ENCODE data around the gene SETX. TPM values are rescaled to one million over a fixed set of nuclear protein-coding genes. Genes with fewer than 3 reads are reported as not detected.
A peak's percentile ranks its signal among the peaks of the same experiment; 100 is the strongest.

The SETX gene
- total RNA-seq, 2 donors from 2014 or later = 57.9 to 78.5 TPM

DNA sequence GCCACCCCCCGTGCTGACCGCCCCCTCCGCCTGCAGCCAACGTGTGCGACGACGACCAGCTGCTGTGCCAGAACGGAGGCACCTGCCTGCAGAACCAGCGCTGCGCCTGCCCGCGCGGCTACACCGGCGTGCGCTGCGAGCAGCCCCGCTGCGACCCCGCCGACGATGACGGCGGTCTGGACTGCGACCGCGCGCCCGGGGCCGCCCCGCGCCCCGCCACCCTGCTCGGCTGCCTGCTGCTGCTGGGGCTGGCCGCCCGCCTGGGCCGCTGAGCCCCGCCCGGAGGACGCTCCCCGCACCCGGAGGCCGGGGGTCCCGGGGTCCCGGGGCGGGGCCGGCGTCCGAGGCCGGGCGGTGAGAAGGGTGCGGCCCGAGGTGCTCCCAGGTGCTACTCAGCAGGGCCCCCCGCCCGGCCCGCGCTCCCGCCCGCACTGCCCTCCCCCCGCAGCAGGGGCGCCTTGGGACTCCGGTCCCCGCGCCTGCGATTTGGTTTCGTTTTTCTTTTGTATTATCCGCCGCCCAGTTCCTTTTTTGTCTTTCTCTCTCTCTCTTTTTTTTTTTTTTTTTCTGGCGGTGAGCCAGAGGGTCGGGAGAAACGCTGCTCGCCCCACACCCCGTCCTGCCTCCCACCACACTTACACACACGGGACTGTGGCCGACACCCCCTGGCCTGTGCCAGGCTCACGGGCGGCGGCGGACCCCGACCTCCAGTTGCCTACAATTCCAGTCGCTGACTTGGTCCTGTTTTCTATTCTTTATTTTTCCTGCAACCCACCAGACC, 112.8 kb downstream of the SETX start:
- Histone ChIP-seq H3K36me3 (no peaks in the 10 kb centered on the region), H3K4me3 (peak overlapping the region; percentile 84), H3K9me3 (no peaks in the 10 kb centered on the region), H3K27ac (no peak overlapping the region), H3K27me3 (replicated peaks; ENCODE audit: insufficient read depth) (no peaks in the 10 kb centered on the region), H3K4me1 (ENCODE audit: control insufficient read depth in 1 of 2, low read depth in 2 of 2) (peaks cover 0 to 29% of the 10 kb centered on the region in 2 donors)
- no peak for ATAC-seq (ENCODE audit: insufficient number of reproducible peaks, low FRiP score, low read depth)
- TF ChIP-seq, protein P1, sequence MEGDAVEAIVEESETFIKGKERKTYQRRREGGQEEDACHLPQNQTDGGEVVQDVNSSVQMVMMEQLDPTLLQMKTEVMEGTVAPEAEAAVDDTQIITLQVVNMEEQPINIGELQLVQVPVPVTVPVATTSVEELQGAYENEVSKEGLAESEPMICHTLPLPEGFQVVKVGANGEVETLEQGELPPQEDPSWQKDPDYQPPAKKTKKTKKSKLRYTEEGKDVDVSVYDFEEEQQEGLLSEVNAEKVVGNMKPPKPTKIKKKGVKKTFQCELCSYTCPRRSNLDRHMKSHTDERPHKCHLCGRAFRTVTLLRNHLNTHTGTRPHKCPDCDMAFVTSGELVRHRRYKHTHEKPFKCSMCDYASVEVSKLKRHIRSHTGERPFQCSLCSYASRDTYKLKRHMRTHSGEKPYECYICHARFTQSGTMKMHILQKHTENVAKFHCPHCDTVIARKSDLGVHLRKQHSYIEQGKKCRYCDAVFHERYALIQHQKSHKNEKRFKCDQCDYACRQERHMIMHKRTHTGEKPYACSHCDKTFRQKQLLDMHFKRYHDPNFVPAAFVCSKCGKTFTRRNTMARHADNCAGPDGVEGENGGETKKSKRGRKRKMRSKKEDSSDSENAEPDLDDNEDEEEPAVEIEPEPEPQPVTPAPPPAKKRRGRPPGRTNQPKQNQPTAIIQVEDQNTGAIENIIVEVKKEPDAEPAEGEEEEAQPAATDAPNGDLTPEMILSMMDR (IDR thresholded peaks at IDR 0.05) = no peak
- DNase-seq (ENCODE audit: low spot score) = no peak

DNA sequence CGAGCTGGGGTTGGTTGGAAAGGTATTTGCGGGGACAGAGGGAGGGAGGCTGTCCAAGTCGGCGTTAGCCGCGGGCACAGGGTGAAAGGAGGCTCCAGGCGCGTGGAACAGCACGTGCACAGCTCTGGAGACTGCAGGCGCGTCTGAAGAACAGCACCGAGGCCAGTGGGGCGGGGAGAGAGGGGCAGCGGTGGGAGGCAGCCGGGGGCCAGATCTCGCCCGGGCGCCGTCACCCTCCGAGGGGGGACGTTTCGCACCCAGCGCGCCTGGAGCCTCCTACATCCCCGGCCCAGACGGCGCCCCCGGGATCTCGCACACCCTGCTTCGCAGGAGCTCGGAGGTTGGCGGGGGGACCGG, 113.3 kb downstream of the SETX start:
- Histone ChIP-seq H3K4me3 (peak overlapping the region; percentile 84), H3K27ac (no peak overlapping the region), H3K9me3 (no peaks in the 10 kb centered on the region), H3K4me1 (ENCODE audit: control insufficient read depth in 1 of 2, low read depth in 2 of 2) (peaks cover 0 to 29% of the 10 kb centered on the region in 2 donors), H3K27me3 (replicated peaks; ENCODE audit: insufficient read depth) (no peaks in the 10 kb centered on the region), H3K36me3 (no peaks in the 10 kb centered on the region)
- DNase-seq (ENCODE audit: low spot score) = no peak
- TF ChIP-seq, protein P1 (IDR thresholded peaks at IDR 0.05) = no peak
- no peak for ATAC-seq (ENCODE audit: insufficient number of reproducible peaks, low FRiP score, low read depth)

DNA sequence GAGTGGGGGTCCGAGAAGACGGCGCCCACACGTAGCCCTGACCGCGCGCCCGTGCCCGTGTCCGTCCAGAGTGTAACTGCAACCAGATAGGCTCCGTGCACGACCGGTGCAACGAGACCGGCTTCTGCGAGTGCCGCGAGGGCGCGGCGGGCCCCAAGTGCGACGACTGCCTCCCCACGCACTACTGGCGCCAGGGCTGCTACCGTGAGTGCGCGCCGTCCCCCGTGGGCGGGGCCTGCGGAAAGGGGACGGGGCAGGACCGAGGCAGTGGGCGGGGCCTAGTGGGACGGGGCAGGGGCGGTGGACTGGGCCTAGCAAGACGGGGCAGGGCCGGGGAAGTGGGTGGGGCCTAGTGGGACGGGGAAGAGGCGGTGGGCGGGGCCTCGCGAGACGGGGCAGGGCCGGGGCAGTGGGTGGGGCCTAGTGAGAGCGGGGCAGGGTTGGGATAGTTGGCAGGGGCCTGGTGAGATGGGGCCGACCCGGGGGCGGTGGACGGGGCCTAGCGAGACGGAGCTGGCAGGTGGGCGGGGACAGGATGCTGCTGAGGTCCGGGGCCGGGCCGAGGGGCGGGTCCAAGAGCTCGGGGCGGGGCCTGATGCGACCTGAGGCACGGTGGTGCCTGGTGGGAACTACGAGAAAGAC, 113.8 kb downstream of the SETX start:
- ATAC-seq (ENCODE audit: insufficient number of reproducible peaks, low FRiP score, low read depth) = peak; percentile 71
- no peak overlapping the region for H3K27ac ChIP-seq

DNA sequence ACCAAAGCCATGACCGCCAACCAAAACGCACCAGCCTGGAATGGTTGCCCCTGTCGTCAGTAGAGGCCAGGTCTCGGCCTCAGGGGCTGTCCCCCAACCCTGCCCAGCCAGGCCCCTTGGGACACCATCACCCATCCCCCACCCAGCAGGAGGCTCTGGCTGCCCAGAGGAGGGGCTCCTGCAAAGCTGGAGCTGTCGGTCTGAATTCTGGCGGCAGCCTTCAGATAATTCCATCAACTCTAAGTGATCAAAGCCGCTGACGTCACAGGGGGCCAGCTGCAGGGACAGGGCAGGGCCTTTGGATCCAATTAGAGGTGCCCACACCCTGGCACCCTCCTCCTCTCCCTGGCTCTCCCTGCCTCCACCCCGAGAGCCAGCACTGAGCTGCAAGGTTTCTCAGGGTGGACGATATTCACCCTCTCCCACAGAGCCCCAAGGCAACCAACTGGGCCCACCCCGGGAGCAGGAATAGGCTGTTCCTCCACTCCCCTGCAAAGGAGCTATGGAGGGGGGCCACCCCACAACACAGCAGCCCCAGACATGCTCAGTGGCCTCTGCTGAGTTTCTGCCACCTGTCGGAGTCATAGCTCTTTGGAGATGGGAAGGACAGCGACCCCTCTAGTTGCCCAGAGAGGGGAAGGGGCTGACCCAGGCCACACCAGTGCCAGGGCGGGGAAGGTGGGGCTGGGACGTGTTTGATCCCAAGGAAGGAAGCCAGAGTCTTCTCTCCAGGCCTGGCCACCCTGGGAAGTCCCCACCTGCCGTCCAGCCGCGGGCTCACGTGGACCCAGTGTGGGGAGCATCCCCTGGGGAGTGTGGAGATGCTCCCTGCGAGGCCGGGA, 114.6 kb downstream of the SETX start:
- TF ChIP-seq, protein P1 (IDR thresholded peaks at IDR 0.05) = no peak
- Histone ChIP-seq H3K4me1 (ENCODE audit: control insufficient read depth in 1 of 2, low read depth in 2 of 2) (peaks cover 0 to 20% of the 10 kb centered on the region in 2 donors), H3K27me3 (replicated peaks; ENCODE audit: insufficient read depth) (no peaks in the 10 kb centered on the region), H3K27ac (no peak overlapping the region), H3K9me3 (no peaks in the 10 kb centered on the region), H3K36me3 (no peaks in the 10 kb centered on the region), H3K4me3 (peak overlapping the region; percentile 84)
- no peak for ATAC-seq (ENCODE audit: insufficient number of reproducible peaks, low FRiP score, low read depth)
- no peak for DNase-seq (ENCODE audit: low spot score)

More for the DNA sequence above, 113.8 kb downstream of the SETX start:
- H3K4me1 ChIP-seq (ENCODE audit: control insufficient read depth in 1 of 2, low read depth in 2 of 2) = peaks cover 0 to 26% of the 10 kb centered on the region in 2 donors
- TF ChIP-seq, protein P1 (IDR thresholded peaks at IDR 0.05) = no peak
- peak overlapping the region; percentile 84 for H3K4me3 ChIP-seq
- DNase-seq (ENCODE audit: low spot score) = peak; percentile 92
- no peaks in the 10 kb centered on the region for H3K27me3 ChIP-seq (replicated peaks; ENCODE audit: insufficient read depth)
- no peaks in the 10 kb centered on the region for H3K36me3 ChIP-seq
- no peaks in the 10 kb centered on the region for H3K9me3 ChIP-seq

DNA sequence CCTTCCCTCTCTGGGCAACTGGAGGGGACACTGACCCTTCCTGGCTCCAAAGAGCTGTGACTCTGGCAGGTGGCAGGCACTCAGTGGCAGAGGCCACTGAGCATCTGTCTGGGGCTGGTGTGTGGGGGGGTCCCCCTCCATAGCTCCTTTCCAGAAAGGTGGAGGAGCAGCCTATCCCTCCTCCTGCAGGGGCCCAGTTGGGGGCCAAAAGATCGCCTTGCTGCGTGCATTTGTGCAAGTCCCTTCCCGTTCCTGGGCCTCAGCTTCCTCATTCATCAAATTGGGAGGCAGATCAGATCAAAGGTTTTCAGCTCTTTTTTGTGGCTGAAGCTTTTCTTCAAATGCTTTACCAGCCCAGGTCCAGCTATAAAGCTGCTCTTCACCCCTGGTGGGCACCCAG, 115.3 kb downstream of the SETX start:
- TF ChIP-seq, protein P1 (IDR thresholded peaks at IDR 0.05) = no peak
- Histone ChIP-seq H3K27ac (no peak overlapping the region), H3K4me3 (no peak overlapping the region), H3K4me1 (ENCODE audit: control insufficient read depth in 1 of 2, low read depth in 2 of 2) (peaks cover 0 to 16% of the 10 kb centered on the region in 2 donors), H3K36me3 (no peaks in the 10 kb centered on the region), H3K27me3 (replicated peaks; ENCODE audit: insufficient read depth) (no peaks in the 10 kb centered on the region), H3K9me3 (no peaks in the 10 kb centered on the region)
- ATAC-seq (ENCODE audit: insufficient number of reproducible peaks, low FRiP score, low read depth) = no peak
- no peak for DNase-seq (ENCODE audit: low spot score)
